ENCODE results near the gene RPH3AL.

Gene RPH3AL

GRCh38 chr17:337866-338265 is 14.7 kb downstream of the RPH3AL start:
- no peak overlapping the region for H3K4me3 ChIP-seq (ENCODE audit: low read depth, low read length)

GRCh38 chr17:337453-337852 is 15.2 kb downstream of the RPH3AL start:
- no peak overlapping the region for H3K4me3 ChIP-seq (ENCODE audit: low read depth, low read length)
- TF ChIP-seq CTCF (IDR thresholded peaks at IDR 0.05; ENCODE audit: borderline replicate concordance, insufficient read depth, low read depth, low read length), result no peak

More at GRCh38 chr17:337866-338265, 14.7 kb downstream of the RPH3AL start:
- no peak for TF ChIP-seq CTCF (IDR thresholded peaks at IDR 0.05; ENCODE audit: borderline replicate concordance, insufficient read depth, low read depth, low read length)

- no peak overlapping the region for H3K4me3 ChIP-seq (ENCODE audit: low read depth, low read length)
- TF ChIP-seq CTCF (IDR thresholded peaks at IDR 0.05; ENCODE audit: borderline replicate concordance, insufficient read depth, low read depth, low read length), result no peak
Observed at GRCh38 chr17:337022-337420, 15.6 kb downstream of the RPH3AL start.

GRCh38 chr17:336110-337021 is 16.2 kb downstream of the RPH3AL start:
- TF ChIP-seq CTCF (IDR thresholded peaks at IDR 0.05; ENCODE audit: borderline replicate concordance, insufficient read depth, low read depth, low read length), result no peak

GRCh38 chr17:335691-336090 is 16.9 kb downstream of the RPH3AL start:
- TF ChIP-seq CTCF (IDR thresholded peaks at IDR 0.05; ENCODE audit: borderline replicate concordance, insufficient read depth, low read depth, low read length), result no peak
- no peak overlapping the region for H3K4me3 ChIP-seq (ENCODE audit: low read depth, low read length)

More at GRCh38 chr17:336110-337021, 16.2 kb downstream of the RPH3AL start:
- no peak overlapping the region for H3K4me3 ChIP-seq (ENCODE audit: low read depth, low read length)

GRCh38 chr17:334974-335481 is 17.6 kb downstream of the RPH3AL start:
- no peak for TF ChIP-seq CTCF (IDR thresholded peaks at IDR 0.05; ENCODE audit: borderline replicate concordance, insufficient read depth, low read depth, low read length)
- H3K4me3 ChIP-seq (ENCODE audit: low read depth, low read length), result no peak overlapping the region
